Limb (tissue), 2 donors: ENCODE results near the gene RHBDF2.
"Not testable (repeated sequence)": the region's sequence is repeated elsewhere in the genome, so short reads cannot be mapped to it uniquely, and the experiment has no call there.

Experiments
- DNase-seq, 2 donors: peaks; one replicate each; pipeline ENCODE4 v3.0.0-alpha.2; 2016; ENCODE audit errors: extremely low spot score in 2 of 2

RHBDF2 gene

GRCh38 chr17:76525513-76525833 lies 24.2 kb upstream of the RHBDF2 start:
- DNase-seq = not testable (repeated sequence)

GRCh38 chr17:76524598-76525512 lies 23.6 kb upstream of the RHBDF2 start:
- peak in 1 of 2 donors; percentile 36 for DNase-seq

GRCh38 chr17:76523084-76524037 lies 22.1 kb upstream of the RHBDF2 start:
- peak; percentile 42 to 87 for DNase-seq

- not testable (repeated sequence) for DNase-seq
Measured at GRCh38 chr17:76521683-76522082, 20.5 kb upstream of the RHBDF2 start.

DNA sequence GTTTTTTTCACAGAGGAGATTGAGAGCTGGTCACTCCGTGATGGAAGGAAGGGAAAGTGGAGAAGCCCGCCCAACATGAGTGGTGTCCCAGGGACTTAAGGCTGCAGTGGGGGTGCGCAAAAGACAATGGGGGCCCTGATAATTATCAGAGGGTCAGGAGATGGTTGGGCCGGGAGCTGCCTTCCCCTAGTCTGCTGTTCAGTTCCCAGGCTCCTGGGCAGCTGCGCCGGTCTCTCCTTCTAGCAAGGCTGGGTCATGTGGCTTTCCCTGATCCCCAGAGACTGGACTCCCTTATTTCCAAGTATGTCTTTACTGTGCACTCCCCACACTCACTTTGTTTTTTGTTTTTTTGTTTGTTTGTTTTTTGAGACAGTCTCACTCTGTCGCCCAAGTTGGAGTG lies 20.0 kb upstream of the RHBDF2 start:
- DNase-seq = no peak

- peak in 1 of 2 donors; percentile 27 for DNase-seq
Measured at GRCh38 chr17:76519048-76519966, 18.1 kb upstream of the RHBDF2 start.

GRCh38 chr17:76517638-76518038 lies 16.4 kb upstream of the RHBDF2 start:
- no peak for DNase-seq

DNA sequence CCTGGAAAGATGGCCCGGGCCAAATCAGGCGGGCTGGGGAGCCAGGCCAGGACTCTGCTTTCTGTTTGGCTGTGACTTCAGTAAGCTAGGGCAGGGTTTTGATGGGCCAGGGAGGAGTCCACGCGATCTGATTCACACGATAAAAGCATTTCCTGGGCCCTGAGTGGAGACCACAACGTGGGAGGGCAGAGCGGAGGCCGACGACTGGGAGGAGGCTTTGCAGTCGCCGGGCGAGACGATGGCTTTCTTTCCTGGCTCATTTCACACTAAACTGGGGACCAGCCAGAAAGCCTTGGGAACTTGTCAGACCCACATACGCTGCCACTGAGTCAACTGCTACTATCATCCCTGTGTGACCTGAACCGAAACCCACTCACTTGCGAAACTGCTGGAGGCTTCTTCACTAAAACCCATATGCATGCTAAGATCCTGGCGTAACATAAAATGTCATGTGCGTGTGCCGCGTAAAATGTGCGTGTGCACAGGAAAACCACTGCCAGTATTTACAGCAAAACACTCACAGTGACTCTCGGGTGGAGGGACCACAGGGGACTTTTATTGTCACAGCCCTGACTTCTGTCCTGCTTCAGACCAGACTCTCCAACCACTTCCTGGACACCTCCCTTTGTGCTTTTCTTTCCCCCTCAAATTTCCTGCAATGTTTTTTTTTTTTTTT lies 14.2 kb upstream of the RHBDF2 start:
- DNase-seq = no peak

DNA sequence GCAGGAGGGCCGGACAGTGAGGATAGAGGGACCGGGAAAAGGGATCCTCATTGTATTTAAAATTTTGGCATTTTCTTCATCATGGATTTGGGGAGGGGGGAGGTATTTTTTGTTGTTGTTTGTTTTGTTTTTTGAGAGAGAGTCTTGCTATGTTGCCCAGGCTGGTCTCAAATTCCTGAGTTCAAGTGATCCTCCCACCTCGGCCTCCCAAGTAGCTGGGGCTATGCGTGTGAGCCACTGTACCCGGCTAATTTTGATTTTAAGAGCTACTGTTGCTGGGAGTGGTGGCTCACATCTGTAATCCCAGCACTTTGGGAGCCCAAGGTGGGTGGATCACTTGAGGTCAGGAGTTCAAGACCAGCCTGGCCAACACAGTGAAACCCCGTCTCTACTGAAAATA lies 13.1 kb upstream of the RHBDF2 start:
- DNase-seq = not testable (repeated sequence)

DNA sequence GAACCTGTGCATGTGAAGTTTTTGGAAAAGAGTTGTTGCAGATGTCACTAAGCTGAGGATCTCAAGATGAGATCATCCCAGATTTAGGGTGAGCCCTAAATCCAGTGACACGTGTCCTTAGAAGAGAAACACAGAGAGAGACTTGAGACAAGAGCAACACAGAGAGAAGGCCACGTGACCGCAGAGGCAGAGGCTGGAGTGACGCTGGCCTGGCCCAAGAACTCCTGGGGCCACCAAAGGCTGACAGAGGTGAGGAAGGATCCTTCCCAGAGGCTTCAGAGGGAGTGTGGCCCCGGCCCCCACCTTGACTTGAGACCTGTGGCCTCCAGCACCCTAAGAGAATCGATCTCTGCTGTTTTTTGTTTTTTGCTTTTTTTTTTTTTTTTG lies 12.1 kb upstream of the RHBDF2 start:
- no peak for DNase-seq

DNA sequence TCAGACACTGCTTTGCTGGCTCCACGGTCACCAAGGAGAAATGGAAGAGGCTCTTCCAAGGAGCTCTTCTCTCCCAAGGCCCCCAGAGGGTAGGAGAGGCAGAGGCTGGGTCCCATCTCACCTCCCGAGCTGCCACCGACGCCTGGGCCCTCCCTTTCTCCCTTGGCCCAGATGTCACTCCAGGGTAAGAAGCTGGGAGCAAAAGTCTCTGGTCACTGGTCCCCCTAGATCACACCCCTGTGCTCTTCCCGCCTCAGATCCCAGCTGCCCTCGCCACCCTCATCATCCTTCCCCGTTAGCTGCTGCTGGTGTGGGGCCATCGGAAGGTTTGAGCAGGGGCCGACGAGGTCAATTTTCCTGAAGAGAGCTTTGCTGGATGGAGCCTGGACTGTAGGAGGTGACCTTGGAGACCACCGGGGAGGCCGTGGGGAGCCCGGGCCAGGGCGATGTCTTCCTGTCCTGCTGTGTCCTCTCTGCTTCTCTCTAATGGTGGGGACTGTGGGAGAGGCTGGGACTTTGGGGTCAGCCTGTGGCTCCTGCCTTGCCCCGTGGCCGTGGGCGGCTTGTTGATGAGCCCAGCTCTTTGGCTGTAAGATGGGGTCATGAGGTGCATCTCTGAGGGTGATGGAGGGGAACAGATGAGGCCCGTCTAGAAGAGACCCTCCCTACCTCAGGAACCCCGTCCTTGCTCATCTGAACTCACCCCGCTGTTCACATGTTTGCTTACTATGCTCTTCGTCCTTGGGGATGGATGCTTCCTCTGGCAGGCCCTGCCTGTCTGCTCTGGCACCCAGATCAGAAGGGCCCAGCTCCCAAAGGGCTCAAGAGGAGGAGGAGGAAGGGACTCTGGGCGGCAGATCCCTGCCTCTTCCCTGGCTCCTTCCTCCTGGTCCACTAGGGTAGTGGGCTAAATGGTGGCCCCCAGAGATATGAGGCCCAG lies 11.4 kb upstream of the RHBDF2 start:
- no peak for DNase-seq

GRCh38 chr17:76511668-76512365 lies 10.6 kb upstream of the RHBDF2 start:
- DNase-seq = no peak

DNA sequence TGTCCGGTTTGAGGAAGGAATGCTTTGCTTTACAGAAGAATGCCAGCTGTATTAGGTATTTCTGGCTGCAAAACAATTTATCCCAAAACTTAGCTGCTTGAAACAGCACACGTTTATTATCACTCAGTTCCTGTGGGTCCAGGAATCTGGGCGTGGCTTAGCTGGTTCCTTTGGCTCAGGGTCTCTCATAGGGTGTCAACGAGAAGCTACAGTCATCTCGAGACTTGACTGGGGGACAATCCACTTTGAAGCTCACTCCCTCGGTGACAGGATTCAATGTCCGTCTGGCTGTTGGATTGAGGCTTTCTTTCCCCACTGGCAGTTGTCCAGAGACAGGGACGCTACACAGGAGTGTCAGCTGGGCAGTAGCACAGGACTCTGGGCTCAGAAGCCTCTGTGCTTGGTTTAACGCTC lies 9.6 kb upstream of the RHBDF2 start:
- DNase-seq = no peak

DNA sequence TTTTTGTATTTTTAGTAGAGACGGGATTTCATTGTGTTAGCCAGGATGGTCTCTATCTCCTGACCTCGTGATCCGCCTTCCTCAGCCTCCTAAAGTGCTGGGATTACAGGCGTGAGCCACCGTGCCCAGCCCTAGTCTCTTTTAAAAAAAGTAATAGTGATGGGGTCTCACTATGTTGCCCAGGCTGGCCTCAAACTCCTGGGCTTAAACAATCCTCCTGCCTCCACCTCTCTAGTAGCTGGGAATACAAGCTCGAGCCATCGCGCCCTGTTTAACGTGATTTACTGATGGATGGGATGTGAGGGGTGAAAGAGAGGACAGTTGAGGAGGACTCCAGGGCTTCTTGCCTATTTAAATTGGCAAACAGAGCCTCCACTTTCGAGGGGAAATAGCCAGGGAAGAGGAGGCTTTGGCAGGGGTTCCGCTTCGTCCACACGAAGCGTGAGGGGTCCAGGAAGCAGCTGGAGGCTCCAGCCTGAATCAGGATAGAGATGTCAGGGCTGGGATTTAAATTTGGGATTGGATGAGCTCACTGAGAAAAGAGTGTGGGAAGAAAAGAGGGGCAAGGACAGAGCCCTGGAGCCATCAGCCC lies 7.3 kb upstream of the RHBDF2 start:
- peak in 1 of 2 donors; percentile 27 for DNase-seq

DNA sequence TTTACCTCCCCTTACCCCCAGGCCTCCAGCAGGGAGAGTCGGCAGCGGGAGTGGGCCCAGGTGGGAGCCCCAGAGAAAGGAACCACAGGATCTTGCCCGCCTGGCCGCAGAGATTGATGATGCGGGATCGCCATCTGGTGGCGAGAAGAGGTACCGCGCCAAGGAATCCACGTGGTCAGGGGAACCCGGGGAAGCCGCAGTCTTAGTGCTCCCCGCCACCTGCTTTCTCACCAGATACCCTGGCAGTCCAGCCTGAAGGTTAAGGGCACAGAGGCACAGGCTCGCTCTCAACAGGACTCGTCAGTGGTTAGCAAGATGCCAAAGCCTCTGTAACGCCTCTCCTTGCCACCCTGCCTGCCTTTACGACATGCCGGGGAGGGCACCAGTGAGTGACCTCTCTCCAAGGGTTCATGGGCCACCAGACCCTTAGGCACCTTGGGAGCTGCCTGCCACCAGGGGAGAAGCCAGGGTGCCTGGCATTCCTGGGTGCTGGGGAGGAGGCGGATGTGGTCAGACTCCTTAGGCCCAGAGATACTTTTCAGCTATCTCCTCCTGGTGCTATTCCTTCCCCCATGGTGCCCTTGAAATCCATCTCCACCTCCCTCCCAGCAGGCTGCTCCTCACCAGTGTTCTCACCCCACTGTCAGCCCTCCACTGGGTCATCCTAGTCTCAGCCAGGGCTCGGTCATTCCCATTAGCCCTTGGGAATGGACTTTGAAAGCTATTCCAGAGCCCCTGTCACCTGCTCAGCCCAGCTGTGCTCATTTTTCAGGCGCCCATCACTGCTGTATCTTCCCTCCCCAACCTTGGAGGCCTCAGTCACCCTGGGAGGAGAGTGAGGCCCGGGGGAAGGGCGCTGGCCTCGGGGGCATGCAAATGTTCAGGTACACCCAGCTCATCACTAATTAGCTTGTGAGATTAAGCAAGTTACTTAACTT lies 5.5 kb upstream of the RHBDF2 start:
- DNase-seq = peak; percentile 67 to 93

DNA sequence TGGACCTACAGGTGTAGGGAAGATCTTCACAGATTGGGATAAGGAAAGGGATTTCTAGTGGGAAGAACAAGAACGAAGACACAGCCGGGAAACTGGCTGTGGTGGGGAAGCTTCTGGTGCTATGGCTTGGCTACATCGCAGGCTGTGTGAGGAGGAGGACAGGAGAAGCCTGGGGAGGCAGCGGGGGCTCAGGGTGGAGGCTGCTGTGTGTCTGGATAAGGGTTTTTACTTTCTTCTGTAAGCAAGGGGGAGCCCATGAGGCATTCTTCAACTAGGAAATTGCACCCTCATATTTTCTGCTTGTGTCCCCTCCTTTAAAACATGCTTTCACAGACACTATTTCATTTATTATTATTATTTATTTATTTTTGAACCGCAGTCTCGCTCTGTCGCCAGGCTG lies 2.9 kb upstream of the RHBDF2 start:
- DNase-seq = no peak
